ENCODE results near the gene HMGB2. TPM values are rescaled to one million over a fixed set of nuclear protein-coding genes. Genes with fewer than 3 reads are reported as not detected.

The HMGB2 gene
- total RNA-seq, 1 donor from 2014 or later, result 201 TPM

DNA sequence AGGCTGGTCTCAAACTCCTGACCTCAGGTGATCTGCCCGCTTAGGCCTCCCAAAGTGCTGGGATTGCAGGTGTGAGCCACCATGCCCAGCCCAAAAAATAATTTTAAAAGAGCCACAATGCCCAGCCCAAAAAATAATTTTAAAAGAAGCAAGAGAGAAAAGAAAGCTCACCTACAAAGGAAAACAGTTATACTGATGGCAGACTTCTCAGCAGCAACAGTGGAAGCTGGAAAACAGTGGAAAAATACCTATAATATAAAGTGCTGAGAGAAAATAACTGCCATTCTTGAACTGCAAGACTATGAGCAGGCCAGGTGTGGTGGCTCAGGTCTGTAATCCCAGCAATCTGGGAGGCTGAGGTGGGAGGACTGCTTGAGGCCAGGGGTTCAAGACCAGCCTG lies 13.3 kb upstream of the HMGB2 start:
- H3K4me1 Mint-ChIP-seq (ENCODE audit: unreplicated experiment), result no peaks in the 10 kb centered on the region
- no peaks in the 10 kb centered on the region for H3K27me3 Mint-ChIP-seq
- DNase-seq (ENCODE audit: extremely low spot score, unreplicated experiment), result no peak
- no peaks in the 10 kb centered on the region for H3K9me3 Mint-ChIP-seq
- H3K27ac Mint-ChIP-seq, result no peak overlapping the region
- H3K36me3 Mint-ChIP-seq, result no peaks in the 10 kb centered on the region
- TF ChIP-seq, protein P1, sequence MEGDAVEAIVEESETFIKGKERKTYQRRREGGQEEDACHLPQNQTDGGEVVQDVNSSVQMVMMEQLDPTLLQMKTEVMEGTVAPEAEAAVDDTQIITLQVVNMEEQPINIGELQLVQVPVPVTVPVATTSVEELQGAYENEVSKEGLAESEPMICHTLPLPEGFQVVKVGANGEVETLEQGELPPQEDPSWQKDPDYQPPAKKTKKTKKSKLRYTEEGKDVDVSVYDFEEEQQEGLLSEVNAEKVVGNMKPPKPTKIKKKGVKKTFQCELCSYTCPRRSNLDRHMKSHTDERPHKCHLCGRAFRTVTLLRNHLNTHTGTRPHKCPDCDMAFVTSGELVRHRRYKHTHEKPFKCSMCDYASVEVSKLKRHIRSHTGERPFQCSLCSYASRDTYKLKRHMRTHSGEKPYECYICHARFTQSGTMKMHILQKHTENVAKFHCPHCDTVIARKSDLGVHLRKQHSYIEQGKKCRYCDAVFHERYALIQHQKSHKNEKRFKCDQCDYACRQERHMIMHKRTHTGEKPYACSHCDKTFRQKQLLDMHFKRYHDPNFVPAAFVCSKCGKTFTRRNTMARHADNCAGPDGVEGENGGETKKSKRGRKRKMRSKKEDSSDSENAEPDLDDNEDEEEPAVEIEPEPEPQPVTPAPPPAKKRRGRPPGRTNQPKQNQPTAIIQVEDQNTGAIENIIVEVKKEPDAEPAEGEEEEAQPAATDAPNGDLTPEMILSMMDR (conservative IDR thresholded peaks at IDR 0.05), result no peak
- H3K4me3 Mint-ChIP-seq, result no peak overlapping the region

DNA sequence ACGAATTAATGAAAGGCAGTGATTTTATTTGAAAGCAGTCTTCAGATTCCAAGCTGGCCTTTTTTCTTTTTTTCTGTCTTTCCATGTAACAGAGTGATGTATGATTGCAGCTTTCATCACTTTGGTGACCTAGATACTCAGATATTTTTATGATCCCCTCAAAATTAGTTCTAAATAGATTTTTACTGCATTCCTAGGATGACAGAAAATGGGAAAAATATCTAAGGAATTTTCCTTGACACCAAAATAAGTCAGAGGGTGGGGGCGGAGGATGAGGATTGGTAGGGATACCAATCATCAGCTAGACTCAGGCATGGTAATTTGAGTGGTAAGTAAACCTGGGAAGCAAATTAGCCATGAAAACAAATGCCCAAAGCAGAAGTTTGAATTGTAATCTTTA lies 11.9 kb upstream of the HMGB2 start:
- Mint-ChIP-seq H3K9me3 (no peaks in the 10 kb centered on the region), H3K27ac (no peak overlapping the region), H3K27me3 (no peaks in the 10 kb centered on the region), H3K4me3 (no peak overlapping the region), H3K36me3 (no peaks in the 10 kb centered on the region), H3K4me1 (ENCODE audit: unreplicated experiment) (no peaks in the 10 kb centered on the region)
- DNase-seq (ENCODE audit: extremely low spot score, unreplicated experiment), result no peak
- TF ChIP-seq, protein P1 (conservative IDR thresholded peaks at IDR 0.05), result no peak

DNA sequence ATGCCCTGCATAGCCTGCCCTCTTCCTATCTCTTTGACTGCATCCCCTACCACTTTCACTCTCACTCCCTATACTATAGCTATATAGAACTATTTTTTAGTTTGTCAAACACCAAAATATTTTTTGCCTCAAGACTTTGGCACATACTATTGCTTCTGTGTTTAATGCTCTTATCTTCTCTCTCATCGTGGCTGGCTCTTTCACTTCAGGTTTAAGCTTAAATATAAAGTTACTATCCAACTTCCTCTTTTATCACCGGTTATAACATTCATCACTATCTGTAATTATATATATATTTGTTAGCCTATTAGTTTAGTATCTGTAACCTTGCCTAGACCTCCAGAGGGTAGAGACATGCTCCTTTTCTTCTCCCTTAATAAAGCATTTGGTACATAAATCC lies 11.5 kb upstream of the HMGB2 start:
- no peak for DNase-seq (ENCODE audit: extremely low spot score, unreplicated experiment)
- H3K9me3 Mint-ChIP-seq, result no peaks in the 10 kb centered on the region
- H3K4me3 Mint-ChIP-seq, result no peak overlapping the region
- no peaks in the 10 kb centered on the region for H3K27me3 Mint-ChIP-seq
- H3K4me1 Mint-ChIP-seq (ENCODE audit: unreplicated experiment), result no peaks in the 10 kb centered on the region
- TF ChIP-seq, protein P1 (conservative IDR thresholded peaks at IDR 0.05), result no peak
- H3K36me3 Mint-ChIP-seq, result no peaks in the 10 kb centered on the region
- H3K27ac Mint-ChIP-seq, result no peak overlapping the region

DNA sequence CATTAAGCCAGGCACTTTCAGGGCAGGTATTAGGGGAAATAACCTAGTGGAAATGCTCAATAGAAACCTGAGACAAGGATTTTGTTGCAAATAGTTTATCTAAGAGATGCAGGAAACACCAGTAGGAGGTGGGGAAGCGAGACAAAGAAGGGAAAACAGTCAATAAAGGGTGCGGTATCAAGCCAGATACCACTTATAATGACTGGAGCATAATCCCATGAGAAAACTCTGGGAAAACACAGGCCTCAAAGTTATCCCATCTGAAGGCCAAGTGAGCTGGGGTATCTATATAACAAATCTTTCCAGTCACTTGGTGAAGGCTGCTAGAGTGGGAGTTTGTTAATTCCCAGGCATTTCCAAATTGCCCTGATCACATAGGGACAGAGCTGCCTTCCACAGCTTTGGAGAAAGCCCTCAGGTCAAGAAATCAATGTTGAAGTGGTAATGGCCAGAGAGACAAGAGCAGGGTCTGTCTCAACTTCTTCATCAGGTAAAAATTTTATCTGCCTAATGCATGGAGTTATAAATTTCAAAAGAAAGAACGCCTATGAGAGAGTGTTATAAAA lies 9.8 kb upstream of the HMGB2 start:
- Mint-ChIP-seq H3K27ac (no peak overlapping the region), H3K27me3 (no peaks in the 10 kb centered on the region), H3K4me1 (ENCODE audit: unreplicated experiment) (no peaks in the 10 kb centered on the region), H3K4me3 (no peak overlapping the region), H3K9me3 (no peaks in the 10 kb centered on the region), H3K36me3 (no peaks in the 10 kb centered on the region)
- DNase-seq (ENCODE audit: extremely low spot score, unreplicated experiment), result no peak
- TF ChIP-seq, protein P1 (conservative IDR thresholded peaks at IDR 0.05), result no peak

DNA sequence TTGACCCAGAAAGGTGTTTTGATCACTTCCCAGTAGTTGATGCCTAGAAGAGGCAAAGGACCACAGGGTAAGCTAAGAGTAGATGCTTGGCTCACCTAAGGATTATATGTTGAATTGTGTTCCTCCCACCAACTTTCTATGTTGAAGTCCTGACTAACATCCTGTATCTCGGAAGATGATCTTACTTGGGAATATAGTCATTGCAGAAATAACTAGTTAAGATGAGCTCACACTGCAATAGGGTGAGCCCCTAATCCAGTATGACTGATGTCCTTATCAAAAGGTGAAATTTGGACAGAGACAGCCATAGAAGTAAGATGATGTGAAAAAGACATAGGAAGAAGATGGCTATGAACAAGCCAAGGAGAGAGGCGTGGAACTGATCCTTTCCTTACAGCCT lies 3.3 kb upstream of the HMGB2 start:
- H3K9me3 Mint-ChIP-seq, result no peaks in the 10 kb centered on the region
- TF ChIP-seq, protein P1 (conservative IDR thresholded peaks at IDR 0.05), result no peak
- no peak for DNase-seq (ENCODE audit: extremely low spot score, unreplicated experiment)
- H3K4me1 Mint-ChIP-seq (ENCODE audit: unreplicated experiment), result peaks cover 17% of the 10 kb centered on the region
- H3K4me3 Mint-ChIP-seq, result no peak overlapping the region
- H3K27ac Mint-ChIP-seq, result no peak overlapping the region
- H3K36me3 Mint-ChIP-seq, result peaks cover 13% of the 10 kb centered on the region
- H3K27me3 Mint-ChIP-seq, result peaks cover 4% of the 10 kb centered on the region
